ENCODE results near the gene THNSL1.

Gene THNSL1

GRCh38 chr10:25059990-25060389 is 43.6 kb downstream of the THNSL1 start:
- peak; percentile 53 to 63 for DNase-seq (ENCODE audit: low read depth in 2 of 2)

GRCh38 chr10:25061125-25061524 is 44.7 kb downstream of the THNSL1 start:
- no peak for DNase-seq (ENCODE audit: low read depth in 2 of 2)

- no peak for DNase-seq (ENCODE audit: low read depth in 2 of 2)
Observed at GRCh38 chr10:25061711-25062449, 45.5 kb downstream of the THNSL1 start.

- no peak for DNase-seq (ENCODE audit: low read depth in 2 of 2)
Observed at GRCh38 chr10:25063157-25063556, 46.7 kb downstream of the THNSL1 start.

- no peak for DNase-seq (ENCODE audit: low read depth in 2 of 2)
Observed at GRCh38 chr10:25063644-25064043, 47.2 kb downstream of the THNSL1 start.

GRCh38 chr10:25064401-25064800 is 48.0 kb downstream of the THNSL1 start:
- DNase-seq (ENCODE audit: low read depth in 2 of 2): no peak

- no peak for DNase-seq (ENCODE audit: low read depth in 2 of 2)
Observed at GRCh38 chr10:25065761-25066476, 49.5 kb downstream of the THNSL1 start.

- DNase-seq (ENCODE audit: low read depth in 2 of 2): no peak
Observed at GRCh38 chr10:25068152-25069058, 52.0 kb downstream of the THNSL1 start.

GRCh38 chr10:25071227-25071626 is 54.8 kb downstream of the THNSL1 start:
- no peak for DNase-seq (ENCODE audit: low read depth in 2 of 2)

GRCh38 chr10:25072786-25073185 is 56.4 kb downstream of the THNSL1 start:
- no peak for DNase-seq (ENCODE audit: low read depth in 2 of 2)

GRCh38 chr10:25075825-25076224 is 59.4 kb downstream of the THNSL1 start:
- DNase-seq (ENCODE audit: low read depth in 2 of 2): no peak
